A549 (cell line): ENCODE data around the gene PYROXD2. TPM values are rescaled to one million over a fixed set of nuclear protein-coding genes. Genes with fewer than 3 reads are reported as not detected.

Experiments
- ATAC-seq, 2 experiments: fragments of 200-7000 bp in 1 of 2; fragments of >200 bp in 1 of 2; cut with Nextera tagmentation in 1 of 2; cut with Tn5 transposase in 1 of 2; 3 replicates each; pipeline versions ENCODE4 v1.8.0 to v1.9.1; 2018 to 2020; ENCODE audit warnings: mild to moderate bottlenecking in 1 of 2, moderate library complexity in 1 of 2
- CTCF ChIA-PET: fragments of 300-600 bp; sonication (Branson Sonifier 250); formaldehyde crosslinking; extraction: SDS; loops from one replicate; lab custom pipeline; 2021; ENCODE audit warnings: antibody characterized with exemption, inconsistent platforms; lab: Yijun Ruan, JAX
- POLR2A ChIA-PET: fragments of 350-600 bp; formaldehyde crosslinking; extraction: SDS; loops from one replicate; lab custom pipeline; 2021; ENCODE audit warnings: antibody characterized with exemption, inconsistent platforms; lab: Yijun Ruan, JAX
- DNase-seq, 2 experiments: peaks; one replicate each; pipeline versions ENCODE4 v3.0.0 to v3.0.0-alpha.2; 2011 to 2016; ENCODE audit warnings: low read depth in 1 of 2, low spot score in 1 of 2
- FAIRE-seq: peaks from 2 replicates; lab custom pipeline; 2011; peaks lifted over from hg19 to GRCh38; lab: Jason Lieb, UNC
- H3K27ac ChIP-seq, 2 experiments: fragments of >200 bp; sonication (Bioruptor Twin); formaldehyde crosslinking; 3 replicates each; pipeline ENCODE4 v1.5.1; 2016 to 2017
- H3K4me1 ChIP-seq: fragments of >200 bp; sonication (Bioruptor Twin); formaldehyde crosslinking; 3 replicates; pipeline ENCODE4 v1.6.1; 2016
- H3K4me2 ChIP-seq: fragments of >200 bp; sonication (Bioruptor Twin); formaldehyde crosslinking; 3 replicates; pipeline ENCODE4 v1.6.1; 2016
- H3K4me3 ChIP-seq: fragments of >200 bp; sonication (Bioruptor Twin); formaldehyde crosslinking; 3 replicates; pipeline ENCODE4 v1.5.1; 2016
- H3K9me3 ChIP-seq: fragments of >200 bp; sonication (Bioruptor Twin); formaldehyde crosslinking; 3 replicates; pipeline ENCODE4 v1.6.1; 2016
- HMGXB4 ChIP-seq: fragments of 250-450 bp; sonication (Bioruptor Pico); IDR thresholded peaks from 2 replicates; pipeline ENCODE4 v1.5.0; 2021; ENCODE audit warnings: mild to moderate bottlenecking, moderate library complexity, borderline replicate concordance
- HOXA7 ChIP-seq: fragments of 250-450 bp; sonication (Bioruptor Pico); IDR thresholded peaks from 2 replicates; pipeline ENCODE4 v1.5.0; 2020; ENCODE audit warnings: mild to moderate bottlenecking, moderate library complexity
- HOXB13 ChIP-seq: fragments of 250-450 bp; sonication (Bioruptor Pico); IDR thresholded peaks from 2 replicates; pipeline ENCODE4 v1.5.0; 2020; ENCODE audit warnings: low read depth, mild to moderate bottlenecking, moderate library complexity
- JUNB ChIP-seq: fragments of >200 bp; sonication (Bioruptor Twin); formaldehyde crosslinking; IDR thresholded peaks from 2 replicates; pipeline ENCODE4 v1.6.1; 2016
- KDM1A ChIP-seq: fragments of 200-600 bp; sonication (generic); IDR thresholded peaks from 2 replicates; pipeline ENCODE4 v1.6.1; 2016; ENCODE audit warnings: low read depth, mild to moderate bottlenecking
- MAFK ChIP-seq: fragments of 450-650 bp; IDR thresholded peaks from 2 replicates; pipeline ENCODE4 v1.6.1; 2014; ENCODE audit not compliant: partially characterized antibody
- MAX ChIP-seq: IDR thresholded peaks from 2 replicates; pipeline ENCODE4 v1.6.1; 2012
- NPAS2 ChIP-seq: fragments of 250-450 bp; sonication (Bioruptor Pico); IDR thresholded peaks from 2 replicates; pipeline ENCODE4 v1.8.0; 2022; ENCODE audit warnings: mild to moderate bottlenecking, moderate library complexity, borderline replicate concordance
- POLR2A ChIP-seq: IDR thresholded peaks from 2 replicates; pipeline ENCODE4 v1.6.1; 2012; ENCODE audit warnings: mild to moderate bottlenecking, low read length
- POLR2AphosphoS2 ChIP-seq: conservative IDR thresholded peaks from 2 replicates; pipeline ENCODE4 v1.6.1; 2012; ENCODE audit warnings: low read length, improper control_type of control experiment, inconsistent platforms
- RARB ChIP-seq: fragments of 250-450 bp; sonication (Bioruptor Pico); IDR thresholded peaks from 2 replicates; pipeline ENCODE4 v1.8.0; 2021; ENCODE audit warnings: mild to moderate bottlenecking, moderate library complexity
- TFCP2L1 ChIP-seq: fragments of 250-450 bp; sonication (Bioruptor Pico); IDR thresholded peaks from 2 replicates; pipeline ENCODE4 v1.5.0; 2021; ENCODE audit warnings: mild to moderate bottlenecking
- TP53 ChIP-seq: fragments of 250-450 bp; sonication (Bioruptor Pico); IDR thresholded peaks from 2 replicates; pipeline ENCODE4 v1.5.0; 2021; ENCODE audit warnings: mild to moderate bottlenecking, moderate library complexity
- USF2 ChIP-seq: fragments of 450-650 bp; IDR thresholded peaks from 2 replicates; pipeline ENCODE4 v1.6.1; 2014; ENCODE audit warnings: antibody characterized with exemption
- ZC3H11A ChIP-seq: fragments of 450-650 bp; IDR thresholded peaks from 2 replicates; pipeline ENCODE4 v1.6.1; 2014; ENCODE audit warnings: antibody characterized with exemption, mild to moderate bottlenecking
- ZFP36 ChIP-seq: fragments of 450-650 bp; IDR thresholded peaks from 2 replicates; pipeline ENCODE4 v1.6.1; 2014; ENCODE audit warnings: borderline replicate concordance; ENCODE audit not compliant: partially characterized antibody
- WGBS: methylation state at CpG from one replicate; pipeline ENCODE4 v1.1.6; 2017; ENCODE audit errors: missing lambda C conversion rate; 5-methylcytosine and 5-hydroxymethylcytosine counted together
- polyA plus RNA-seq, 4 experiments: library from polyadenylated mRNA; depleted of rRNA in 3 of 4; stranded (reverse); fragments of >200 nt; fragmentation: RNase III in 1 of 4; extraction: RNeasy Plus Mini Kit Qiagen cat#74134 plus additional on column Dnase treatment in 1 of 4; gene quantifications; 2 replicates in 3 of 4; 3 replicates in 1 of 4; pipeline ENCODE4 v1.2.3, GENCODE V29; 2011 to 2017

Gene PYROXD2
- polyA plus RNA-seq, 2 of the 4 experiments (the other 2 are of a cell fraction), result 4.6 to 6.3 TPM

- ChIA-PET CTCF (no interaction called here), POLR2A (interaction anchor here (0.6 to 1.3 kb wide), 2 partner anchors 8 to 1939 kb away, joined by 3 to 6 read pairs; partner anchors contain the start of gene PYROXD2)
- ATAC-seq, result no peak
- H3K4me3 ChIP-seq, result no peak overlapping the region
- TF ChIP-seq HOXB13 (CRISPR knock-in tag) (no peak), HOXA7 (CRISPR knock-in tag) (no peak), TFCP2L1 (no peak), MAX (no peak), KDM1A (no peak), USF2 (no peak), POLR2A (no peak), HMGXB4 (CRISPR knock-in tag) (no peak), JUNB (no peak)
- WGBS, result 64% methylated on average over 14 of the region's 23 CpGs
- no peak overlapping the region for H3K4me2 ChIP-seq
- no peak for FAIRE-seq
- H3K4me1 ChIP-seq, result peaks cover 17% of the 10 kb centered on the region
- no peaks in the 10 kb centered on the region for H3K9me3 ChIP-seq
- no peak overlapping the region for H3K27ac ChIP-seq
- no peak for DNase-seq
These were observed 7.8 kb downstream of the PYROXD2 start for GRCh38 chr10:98407017-98407743.

- POLR2A ChIA-PET, result interaction anchor here (1.3 kb wide), 1 partner anchor 10 kb away, joined by 6 read pairs; the partner anchor contains the start of gene PYROXD2
- H3K9me3 ChIP-seq, result no peaks in the 10 kb centered on the region
- H3K4me1 ChIP-seq, result peaks cover 17% of the 10 kb centered on the region
- H3K4me2 ChIP-seq, result no peak overlapping the region
- CTCF ChIA-PET, result no interaction called here
- DNase-seq (no peak), ATAC-seq (no peak), FAIRE-seq (no peak)
- no peak overlapping the region for H3K4me3 ChIP-seq
- WGBS, result 96% methylated on average over 11 of the region's 12 CpGs
- TF ChIP-seq TP53 (CRISPR knock-in tag), result no peak
- TF ChIP-seq ZC3H11A, result no peak
- TF ChIP-seq MAFK, result no peak
- no peak for TF ChIP-seq HMGXB4 (CRISPR knock-in tag)
- no peak for TF ChIP-seq KDM1A
- TF ChIP-seq NPAS2 (CRISPR knock-in tag), result no peak
- TF ChIP-seq RARB, result no peak
- TF ChIP-seq POLR2AphosphoS2, result no peak
- peak overlapping the region in 1 of 2 experiments; percentile 36; a peak in 1 of 6 replicates for H3K27ac ChIP-seq
These were observed 9.6 kb downstream of the PYROXD2 start for GRCh38 chr10:98405422-98405821.

GRCh38 chr10:98404571-98405359 lies 10.2 kb downstream of the PYROXD2 start:
- POLR2A ChIA-PET, result interaction anchor here (1.3 kb wide), 1 partner anchor 10 kb away, joined by 3 read pairs; the partner anchor contains the start of gene PYROXD2
- Histone ChIP-seq H3K4me1 (peaks cover 17% of the 10 kb centered on the region), H3K4me2 (peak overlapping the region; percentile 61), H3K9me3 (no peaks in the 10 kb centered on the region), H3K4me3 (no peak overlapping the region), H3K27ac (peak overlapping the region; percentile 23 to 36; a peak in 3 of 6 replicates)
- peak in 1 of 2 experiments; percentile 73; a peak in 3 of 6 replicates for ATAC-seq
- CTCF ChIA-PET, result interaction anchor here (1.0 kb wide), 1 partner anchor 20 kb away, joined by 6 read pairs; no protein-coding TSS in a partner anchor
- DNase-seq, result peak in 1 of 2 experiments; percentile 61
- TF ChIP-seq HOXB13 (CRISPR knock-in tag), result no peak
- TF ChIP-seq USF2, result no peak
- no peak for TF ChIP-seq ZFP36
- 46% methylated on average over 8 of the region's 8 CpGs for WGBS
- FAIRE-seq, result no peak
